Stimulated activated effector memory CD8-positive, alpha-beta T cell treated with anti-CD3 and anti-CD28 coated beads, Interleukin-12 subunit alpha, Interleukin-12 subunit beta, amount 100 ng/mL, for 72 hours (primary cell): ENCODE measurements around the gene ABCG2.

Source experiments
- ATAC-seq: fragments of 150-1000 bp; cut with Tn5 transposase; 2 replicates; pipeline ENCODE4 v1.10.0; 2021
- DNase-seq, 2 donors: peaks; one replicate each; pipeline ENCODE4 v3.0.0; 2021 to 2022; ENCODE audit warnings: low spot score in 2 of 2
- H3K27ac Mint-ChIP-seq: one replicate; pipeline ENCODE4 v1.8.0; 2022; ENCODE audit warnings: mild to moderate bottlenecking, mixed read lengths
- H3K36me3 Mint-ChIP-seq: one replicate; pipeline ENCODE4 v1.8.0; 2022; ENCODE audit warnings: mild to moderate bottlenecking, mixed read lengths
- H3K4me1 Mint-ChIP-seq: one replicate; pipeline ENCODE4 v1.8.0; 2022; ENCODE audit warnings: mixed read lengths
- H3K4me3 Mint-ChIP-seq: one replicate; pipeline ENCODE4 v1.8.0; 2022; ENCODE audit warnings: mild to moderate bottlenecking, mixed read lengths
- H3K9me3 Mint-ChIP-seq: one replicate; pipeline ENCODE4 v1.8.0; 2022; ENCODE audit warnings: mixed read lengths

The ABCG2 gene

GRCh38 chr4:88158489-88159228, at the start of gene ABCG2:
TSS of gene ABCG2 (minus strand) at chr4:88158639. CDS start at chr4:88139995, 18,644 bp downstream.
- ATAC-seq (peak; percentile 81), DNase-seq (peak; percentile 33 to 65)
- Mint-ChIP-seq H3K27ac (no peak within 1 kb of the TSS), H3K36me3 (no peaks in the 10 kb centered on the region), H3K4me1 (peaks cover 17% of the 10 kb centered on the region), H3K9me3 (no peaks in the 10 kb centered on the region), H3K4me3 (peak within 1 kb of the TSS; percentile 59)

GRCh38 chr4:88208156-88208555, 49.7 kb upstream of the ABCG2 start:
- no peaks in the 10 kb centered on the region for H3K4me1 Mint-ChIP-seq
- no peak for DNase-seq
- H3K36me3 Mint-ChIP-seq: no peaks in the 10 kb centered on the region
- H3K27ac Mint-ChIP-seq: no peak overlapping the region
- H3K4me3 Mint-ChIP-seq: no peak overlapping the region
- ATAC-seq: no peak
- no peaks in the 10 kb centered on the region for H3K9me3 Mint-ChIP-seq

DNA sequence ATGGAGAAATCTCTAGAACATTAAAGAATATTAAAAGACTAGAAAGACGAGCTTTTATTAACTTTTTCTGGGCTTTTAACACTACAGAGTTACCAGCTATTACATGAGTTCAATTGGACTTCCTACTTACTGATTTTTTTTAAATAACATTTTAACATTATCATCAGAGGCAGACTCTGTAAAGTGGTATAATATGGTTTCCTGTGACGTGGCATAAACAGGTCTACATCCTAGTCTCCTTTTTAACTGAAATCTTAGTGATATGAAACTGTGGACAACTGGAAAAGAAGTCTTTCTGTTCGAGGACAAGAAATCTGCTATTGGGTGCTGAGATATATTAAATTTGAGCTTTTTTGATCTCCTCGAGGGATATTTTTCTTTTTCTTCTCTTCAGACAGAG, 48.7 kb upstream of the ABCG2 start:
- no peaks in the 10 kb centered on the region for H3K4me1 Mint-ChIP-seq
- no peaks in the 10 kb centered on the region for H3K36me3 Mint-ChIP-seq
- H3K4me3 Mint-ChIP-seq: no peak overlapping the region
- no peak overlapping the region for H3K27ac Mint-ChIP-seq
- no peaks in the 10 kb centered on the region for H3K9me3 Mint-ChIP-seq
- DNase-seq: no peak
- ATAC-seq: no peak

GRCh38 chr4:88204882-88205281, 46.4 kb upstream of the ABCG2 start:
- Mint-ChIP-seq H3K4me1 (no peaks in the 10 kb centered on the region), H3K36me3 (no peaks in the 10 kb centered on the region), H3K27ac (no peak overlapping the region), H3K9me3 (no peaks in the 10 kb centered on the region), H3K4me3 (no peak overlapping the region)
- ATAC-seq (no peak), DNase-seq (no peak)

GRCh38 chr4:88202443-88202842, 44.0 kb upstream of the ABCG2 start:
- ATAC-seq: no peak
- Mint-ChIP-seq H3K36me3 (no peaks in the 10 kb centered on the region), H3K4me3 (no peak overlapping the region), H3K4me1 (no peaks in the 10 kb centered on the region), H3K27ac (no peak overlapping the region), H3K9me3 (no peaks in the 10 kb centered on the region)
- no peak for DNase-seq

GRCh38 chr4:88200186-88200585, 41.7 kb upstream of the ABCG2 start:
- Mint-ChIP-seq H3K4me1 (peaks cover 17% of the 10 kb centered on the region), H3K36me3 (no peaks in the 10 kb centered on the region), H3K9me3 (no peaks in the 10 kb centered on the region), H3K4me3 (no peak overlapping the region), H3K27ac (no peak overlapping the region)
- no peak for DNase-seq
- no peak for ATAC-seq

GRCh38 chr4:88196523-88197185, 38.2 kb upstream of the ABCG2 start:
- Mint-ChIP-seq H3K4me1 (peaks cover 17% of the 10 kb centered on the region), H3K9me3 (no peaks in the 10 kb centered on the region), H3K27ac (no peak overlapping the region)

DNA sequence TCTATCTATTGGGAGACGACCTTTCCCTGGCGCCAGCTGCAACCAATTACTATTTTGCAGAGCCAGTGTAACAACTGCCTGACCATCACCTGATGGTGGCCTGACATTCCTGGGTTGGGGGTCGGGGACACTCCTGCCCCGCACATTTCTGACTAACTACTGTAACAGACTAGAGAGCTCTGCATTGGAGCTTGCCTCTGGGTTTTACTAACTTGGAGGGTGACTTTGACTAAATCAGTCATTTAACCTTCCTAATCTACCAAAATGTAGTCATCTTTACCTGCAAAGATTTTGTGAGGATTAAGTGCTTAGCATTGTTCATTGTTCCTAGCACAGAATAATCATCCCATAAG, 37.5 kb upstream of the ABCG2 start:
- Mint-ChIP-seq H3K27ac (no peak overlapping the region), H3K4me1 (peaks cover 17% of the 10 kb centered on the region), H3K9me3 (no peaks in the 10 kb centered on the region), H3K36me3 (no peaks in the 10 kb centered on the region), H3K4me3 (no peak overlapping the region)
- DNase-seq (no peak), ATAC-seq (peak; percentile 74)

More at GRCh38 chr4:88196523-88197185, 38.2 kb upstream of the ABCG2 start:
- Mint-ChIP-seq H3K36me3 (no peaks in the 10 kb centered on the region), H3K4me3 (no peak overlapping the region)
- DNase-seq (no peak), ATAC-seq (peak; percentile 91)

DNA sequence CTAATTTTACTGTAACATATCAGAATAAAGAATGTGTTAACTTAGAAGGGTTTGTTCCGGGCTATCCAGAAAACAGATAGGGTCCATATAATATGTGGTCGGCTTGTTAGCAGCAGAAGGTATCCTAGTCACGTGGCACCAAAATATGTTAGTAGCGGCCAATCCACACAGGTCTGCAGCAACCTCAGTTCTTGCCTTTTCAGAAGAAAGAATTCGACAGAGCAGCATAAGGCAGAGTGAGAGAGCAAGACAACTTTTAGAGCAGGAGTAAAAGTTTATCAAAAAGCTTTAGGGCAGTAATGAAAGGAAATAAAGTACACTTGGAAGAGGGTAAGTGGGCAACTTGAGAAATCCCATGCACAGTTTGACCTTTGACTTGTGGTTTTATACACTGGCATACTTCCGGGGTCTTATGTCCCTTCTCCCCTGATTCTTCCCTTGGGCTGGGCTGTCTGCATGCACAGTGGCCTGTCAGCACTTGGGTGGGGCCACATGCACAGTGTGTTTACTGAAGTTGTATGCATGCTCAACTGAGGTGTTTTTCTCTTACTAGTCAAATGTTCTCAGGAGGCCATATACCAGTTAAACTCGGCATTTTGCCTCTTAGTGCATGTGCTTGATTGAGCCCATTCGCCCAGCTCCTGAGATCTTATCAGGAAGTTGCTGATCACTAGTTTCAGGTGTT, 37.0 kb upstream of the ABCG2 start:
- Mint-ChIP-seq H3K4me1 (peaks cover 17% of the 10 kb centered on the region), H3K27ac (no peak overlapping the region), H3K9me3 (no peaks in the 10 kb centered on the region), H3K4me3 (no peak overlapping the region), H3K36me3 (no peaks in the 10 kb centered on the region)
- DNase-seq: no peak
- no peak for ATAC-seq

DNA sequence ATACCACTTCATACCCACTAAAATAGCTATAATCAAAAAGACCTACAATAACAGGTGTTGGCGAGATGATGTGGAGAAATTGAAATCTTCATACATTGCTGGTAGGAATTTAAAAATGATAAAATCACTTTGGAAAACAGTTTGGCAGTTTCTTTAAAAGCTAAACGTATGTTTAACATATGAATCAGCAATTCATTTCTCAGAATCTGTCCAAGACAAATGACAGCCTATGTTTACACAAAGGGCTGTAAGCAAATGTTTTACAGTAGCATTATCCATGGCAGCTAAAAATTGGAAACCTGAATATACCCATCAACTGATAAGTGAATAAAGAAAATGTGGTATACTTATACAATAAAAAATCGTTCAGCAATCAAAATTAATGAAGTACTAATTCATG, 33.0 kb upstream of the ABCG2 start:
- Mint-ChIP-seq H3K27ac (no peak overlapping the region), H3K4me3 (no peak overlapping the region), H3K4me1 (peaks cover 16% of the 10 kb centered on the region), H3K36me3 (no peaks in the 10 kb centered on the region), H3K9me3 (no peaks in the 10 kb centered on the region)
- no peak for ATAC-seq
- no peak for DNase-seq

DNA sequence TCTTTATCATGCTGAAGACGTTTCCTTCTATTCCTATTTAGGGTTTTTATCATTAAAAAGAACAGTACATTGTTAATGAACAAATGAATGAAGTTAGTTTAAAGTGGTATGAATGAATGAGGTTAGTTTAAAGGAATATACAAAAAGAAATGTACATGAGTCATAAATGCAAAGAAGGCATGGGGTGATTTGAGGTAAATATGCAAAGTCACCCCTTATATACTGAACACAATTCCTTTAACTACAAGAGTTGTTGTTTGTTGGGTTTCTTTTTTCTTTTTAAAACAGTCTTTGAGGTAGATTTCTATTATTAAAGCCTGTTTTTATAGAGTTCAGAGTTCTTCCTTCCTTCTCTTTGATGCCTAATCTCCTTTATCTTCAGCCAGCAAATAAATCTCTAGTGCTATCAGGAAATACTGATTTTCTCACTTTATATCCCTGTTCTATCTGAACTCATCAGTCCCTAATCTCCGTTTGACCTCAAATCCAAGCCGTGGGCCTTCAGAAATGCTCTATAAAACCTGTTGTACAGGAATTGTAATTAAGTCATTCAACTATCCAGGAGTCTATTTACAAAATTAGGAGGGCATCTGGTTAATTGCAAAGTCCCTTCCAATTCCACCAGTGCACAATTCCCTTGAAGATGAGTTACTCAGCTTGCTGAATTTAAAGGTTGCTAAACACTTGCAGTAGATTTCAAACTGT, 31.6 kb upstream of the ABCG2 start:
- Mint-ChIP-seq H3K4me3 (no peak overlapping the region), H3K27ac (no peak overlapping the region), H3K36me3 (no peaks in the 10 kb centered on the region), H3K9me3 (no peaks in the 10 kb centered on the region), H3K4me1 (peaks cover 7% of the 10 kb centered on the region)
- DNase-seq: no peak
- ATAC-seq: no peak

DNA sequence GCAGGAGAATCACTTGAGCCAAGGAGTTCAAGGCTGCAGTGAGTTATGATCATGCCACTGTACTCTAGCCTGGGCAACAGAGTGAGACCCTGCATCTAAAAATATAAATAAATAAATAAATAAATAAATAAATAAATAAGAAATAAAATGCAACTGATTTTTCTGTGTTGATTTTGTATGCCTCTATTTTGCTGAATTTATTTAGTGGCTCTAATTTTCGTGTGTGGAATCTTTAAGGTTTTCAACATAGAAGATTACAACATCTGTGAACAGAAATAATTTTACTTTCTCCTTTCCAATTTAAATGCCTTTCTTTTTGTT, 30.9 kb upstream of the ABCG2 start:
- DNase-seq (no peak), ATAC-seq (no peak)
- Mint-ChIP-seq H3K27ac (no peak overlapping the region), H3K36me3 (no peaks in the 10 kb centered on the region), H3K4me1 (peaks cover 7% of the 10 kb centered on the region), H3K4me3 (no peak overlapping the region), H3K9me3 (no peaks in the 10 kb centered on the region)

GRCh38 chr4:88188738-88189417, 30.4 kb upstream of the ABCG2 start:
- H3K4me3 Mint-ChIP-seq: no peak overlapping the region
- H3K36me3 Mint-ChIP-seq: no peaks in the 10 kb centered on the region
- H3K27ac Mint-ChIP-seq: no peak overlapping the region
- H3K9me3 Mint-ChIP-seq: no peaks in the 10 kb centered on the region
- no peak for DNase-seq
- peaks cover 7% of the 10 kb centered on the region for H3K4me1 Mint-ChIP-seq
- ATAC-seq: peak; percentile 74

DNA sequence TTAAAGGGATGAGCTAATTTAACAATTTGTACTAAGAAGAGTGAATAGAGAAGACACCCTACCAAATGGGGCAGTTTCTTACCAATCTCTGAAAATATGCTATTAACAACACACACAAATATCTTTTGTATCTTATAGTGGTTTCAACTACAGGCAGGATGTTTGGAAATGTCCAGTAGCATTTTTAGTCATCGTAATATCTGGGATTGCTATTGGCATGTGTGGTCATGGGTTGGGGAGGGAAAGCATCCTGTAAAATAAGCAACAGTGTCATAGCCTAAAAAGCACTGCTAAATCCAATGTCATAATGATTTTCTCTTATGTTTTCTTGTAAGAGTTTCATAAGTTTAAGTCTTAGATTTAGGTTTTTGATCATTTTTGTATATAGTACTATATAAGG, 29.3 kb upstream of the ABCG2 start:
- no peak for ATAC-seq
- Mint-ChIP-seq H3K9me3 (no peaks in the 10 kb centered on the region), H3K27ac (no peak overlapping the region), H3K4me3 (no peak overlapping the region), H3K36me3 (no peaks in the 10 kb centered on the region), H3K4me1 (peaks cover 13% of the 10 kb centered on the region)
- no peak for DNase-seq

DNA sequence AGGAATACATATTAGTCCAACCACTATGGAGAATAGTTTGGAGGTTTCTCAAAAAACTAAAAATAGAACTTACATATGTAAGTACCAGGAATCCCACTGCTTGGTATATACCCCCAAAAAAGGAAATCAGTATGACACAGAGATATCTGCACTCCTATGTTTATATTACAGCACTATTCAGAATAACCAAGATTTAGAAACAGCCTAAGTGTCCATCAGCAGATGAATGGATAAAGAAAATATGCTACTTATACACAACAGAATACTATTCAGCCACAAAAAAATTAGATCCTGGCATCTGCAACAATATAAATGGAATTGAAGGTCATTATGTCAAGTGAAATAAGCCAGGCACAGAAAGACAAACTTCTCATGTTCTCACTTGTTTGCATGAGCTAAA, 27.5 kb upstream of the ABCG2 start:
- no peak for ATAC-seq
- Mint-ChIP-seq H3K4me1 (peaks cover 13% of the 10 kb centered on the region), H3K27ac (no peak overlapping the region), H3K9me3 (no peaks in the 10 kb centered on the region), H3K4me3 (no peak overlapping the region), H3K36me3 (no peaks in the 10 kb centered on the region)
- no peak for DNase-seq
